IMR-90 (cell line): ENCODE data around the gene KBTBD7. TPM values are rescaled to one million over a fixed set of nuclear protein-coding genes. Genes with fewer than 3 reads are reported as not detected.
A peak's percentile ranks its signal among the peaks of the same experiment; 100 is the strongest.

ENCODE experiments used
- ATAC-seq: fragments of 200-7000 bp; cut with Tn5 transposase; 2 replicates; pipeline ENCODE4 v1.9.1; 2020; ENCODE audit warnings: low read depth, mild to moderate bottlenecking, moderate library complexity
- BruUV-seq: library from RNA; stranded (reverse); fragments of 400-500 nt; replicated peaks from 2 replicates; lab custom pipeline; 2021; lab: Mats Ljungman, UMichigan
- CTCF ChIA-PET: fragments of 300-600 bp; formaldehyde crosslinking; extraction: SDS; loops from one replicate; lab custom pipeline; 2021; ENCODE audit warnings: antibody characterized with exemption; lab: Yijun Ruan, JAX
- POLR2A ChIA-PET: fragments of 300-600 bp; sonication (Branson Sonifier 250); formaldehyde crosslinking; loops from one replicate; lab custom pipeline; 2022; ENCODE audit warnings: antibody characterized with exemption; ENCODE audit not compliant: unreplicated experiment; lab: Charles Lee
- DNase-seq: peaks from one replicate; pipeline ENCODE4 v3.0.0; 2013
- H2AFZ ChIP-seq: replicated peaks from 2 replicates; pipeline ENCODE3; 2013; ENCODE audit warnings: low read length, mild to moderate bottlenecking; ENCODE audit not compliant: poor library complexity
- H2AK5ac ChIP-seq: 2 replicates; pipeline ENCODE4 v1.6.1; 2013; ENCODE audit warnings: low read depth, low read length, inconsistent platforms
- H2AK9ac ChIP-seq: replicated peaks from 2 replicates; pipeline ENCODE3; 2013; ENCODE audit warnings: mild to moderate bottlenecking, low read depth, low read length, moderate library complexity; ENCODE audit not compliant: poor library complexity
- H2BK120ac ChIP-seq: 2 replicates; pipeline ENCODE4 v1.6.1; 2013; ENCODE audit warnings: low read depth, low read length, inconsistent platforms
- H2BK15ac ChIP-seq: 3 replicates; pipeline ENCODE4 v1.6.1; 2013; ENCODE audit warnings: low read depth, low read length, inconsistent platforms
- H2BK20ac ChIP-seq: 2 replicates; pipeline ENCODE4 v1.6.1; 2013; ENCODE audit warnings: low read depth, mild to moderate bottlenecking, inconsistent platforms, low read length, moderate library complexity
- H2BK5ac ChIP-seq: 2 replicates; pipeline ENCODE4 v1.6.1; 2013; ENCODE audit warnings: mild to moderate bottlenecking, low read depth, low read length, inconsistent platforms; ENCODE audit not compliant: poor library complexity, severe bottlenecking
- H3K14ac ChIP-seq: replicated peaks from 2 replicates; pipeline ENCODE4 v1.6.1; 2013; ENCODE audit warnings: low read depth, low read length, inconsistent platforms
- H3K18ac ChIP-seq: 2 replicates; pipeline ENCODE4 v1.6.1; 2013; ENCODE audit warnings: low read depth, low read length, control low read depth
- H3K23ac ChIP-seq: 2 replicates; pipeline ENCODE4 v1.6.1; 2013; ENCODE audit warnings: low read depth, low read length, inconsistent platforms
- H3K27ac ChIP-seq: 2 replicates; pipeline ENCODE4 v1.5.1; 2013; ENCODE audit warnings: mild to moderate bottlenecking, control low read depth, low read length; ENCODE audit not compliant: insufficient read depth
- H3K27me3 ChIP-seq: 2 replicates; pipeline ENCODE4 v1.6.1; 2013; ENCODE audit warnings: low read length; ENCODE audit not compliant: control insufficient read depth, insufficient read depth
- H3K36me3 ChIP-seq: 2 replicates; pipeline ENCODE4 v1.6.1; 2013; ENCODE audit warnings: low read length, mixed read lengths; ENCODE audit not compliant: control insufficient read depth, insufficient read depth
- H3K4ac ChIP-seq: 2 replicates; pipeline ENCODE4 v1.6.1; 2013; ENCODE audit warnings: low read depth, low read length, inconsistent platforms
- H3K4me1 ChIP-seq: 2 replicates; pipeline ENCODE4 v1.6.1; 2013; ENCODE audit warnings: low read length, mixed read lengths; ENCODE audit not compliant: control insufficient read depth, insufficient read depth
- H3K4me2 ChIP-seq: 2 replicates; pipeline ENCODE4 v1.6.1; 2013; ENCODE audit warnings: low read depth, mild to moderate bottlenecking, control low read depth, low read length, moderate library complexity
- H3K4me3 ChIP-seq: 2 replicates; pipeline ENCODE4 v1.5.1; 2013; ENCODE audit warnings: low read depth, mild to moderate bottlenecking, control low read depth, low read length, moderate library complexity; ENCODE audit not compliant: insufficient read depth
- H3K56ac ChIP-seq: 2 replicates; pipeline ENCODE4 v1.6.1; 2013; ENCODE audit warnings: low read length, inconsistent platforms; ENCODE audit not compliant: insufficient read depth; ENCODE audit errors: extremely low read depth
- H3K79me1 ChIP-seq, 2 experiments: 2 replicates each; pipeline ENCODE4 v1.6.1; 2013; ENCODE audit warnings: low read length in 2 of 2, inconsistent platforms in 1 of 2, low read depth in 1 of 2
- H3K9ac ChIP-seq: 2 replicates; pipeline ENCODE4 v1.6.1; 2013; ENCODE audit warnings: low read depth, low read length, control low read depth
- H3K9me1 ChIP-seq: 2 replicates; pipeline ENCODE4 v1.6.1; 2013; ENCODE audit warnings: low read length, inconsistent platforms; ENCODE audit not compliant: insufficient read depth
- H3K9me3 ChIP-seq: 2 replicates; pipeline ENCODE4 v1.6.1; 2013; ENCODE audit warnings: low read length; ENCODE audit not compliant: control insufficient read depth, insufficient read depth
- H4K20me1 ChIP-seq: 2 replicates; pipeline ENCODE4 v1.6.1; 2013; ENCODE audit warnings: low read length, inconsistent platforms; ENCODE audit not compliant: insufficient read depth
- H4K5ac ChIP-seq: 2 replicates; pipeline ENCODE4 v1.6.1; 2013; ENCODE audit warnings: mild to moderate bottlenecking, low read depth, low read length, control low read depth
- H4K8ac ChIP-seq, 2 experiments: 2 replicates each; pipeline ENCODE4 v1.6.1; 2013; ENCODE audit warnings: low read depth in 2 of 2, low read length in 2 of 2, control low read depth in 1 of 2, inconsistent platforms in 1 of 2
- H4K91ac ChIP-seq: 2 replicates; pipeline ENCODE4 v1.6.1; 2013; ENCODE audit warnings: low read depth, low read length, inconsistent platforms; ENCODE audit not compliant: insufficient read depth
- CEBPB ChIP-seq: IDR thresholded peaks from 2 replicates; pipeline ENCODE4 v1.6.1; 2012; ENCODE audit warnings: low read depth, low read length, improper control_type of control experiment
- FOS ChIP-seq: fragments of 150-350 bp; IDR thresholded peaks from 2 replicates; pipeline ENCODE4 v1.6.1; 2016; ENCODE audit warnings: low read depth, low read length
- WGBS, 2 experiments: methylation state at CpG; one replicate each; pipeline versions ENCODE4 v1.1.5 to v1.1.7; 2013; ENCODE audit warnings: missing lambda C conversion rate in 2 of 2; ENCODE audit not compliant: insufficient read length in 1 of 2; ENCODE audit errors: extremely low coverage in 2 of 2; 5-methylcytosine and 5-hydroxymethylcytosine counted together
- dilution Hi-C: fragments of 300-500 bp; cut with HindIII; formaldehyde crosslinking; loops from one replicate; pipeline ENCODE4 v1.14.3; 2018; ENCODE audit warnings: low sequenced_read_pairs; ENCODE audit not compliant: unreplicated experiment
- in situ Hi-C: fragments of 300-500 bp; cut with MboI; formaldehyde crosslinking; loops from 3 replicates; pipeline ENCODE4 v1.14.3; 2019; ENCODE audit warnings: low sequenced_read_pairs, inconsistent platforms, mixed read lengths
- intact Hi-C: fragments of 100-400 bp; cut with micrococcal nuclease; formaldehyde crosslinking; loops from 2 replicates; pipeline ENCODE4 v1.10.0; 2022
- polyA plus RNA-seq, 3 experiments: library from polyadenylated mRNA; depleted of rRNA; stranded (reverse); fragments of >200 nt; gene quantifications; 2 replicates each; pipeline ENCODE4 v1.2.3, GENCODE V29; 2012; ENCODE audit warnings: low replicate concordance in 1 of 3
- total RNA-seq: library from RNA; depleted of rRNA; stranded (reverse); fragments of >200 nt; gene quantifications from 2 replicates; pipeline ENCODE4 v1.2.3, GENCODE V29; 2012
- TF ChIP-seq, protein P1 (sequence below): fragments of 150-350 bp; IDR thresholded peaks from 2 replicates; pipeline ENCODE4 v1.6.1; 2017; ENCODE audit warnings: mild to moderate bottlenecking, antibody characterized with exemption, low read length, low read depth

Gene KBTBD7
- total and polyA plus RNA-seq, 2 of the 4 experiments (the other 2 are of a cell fraction), result 2.1 to 7.9 TPM

DNA sequence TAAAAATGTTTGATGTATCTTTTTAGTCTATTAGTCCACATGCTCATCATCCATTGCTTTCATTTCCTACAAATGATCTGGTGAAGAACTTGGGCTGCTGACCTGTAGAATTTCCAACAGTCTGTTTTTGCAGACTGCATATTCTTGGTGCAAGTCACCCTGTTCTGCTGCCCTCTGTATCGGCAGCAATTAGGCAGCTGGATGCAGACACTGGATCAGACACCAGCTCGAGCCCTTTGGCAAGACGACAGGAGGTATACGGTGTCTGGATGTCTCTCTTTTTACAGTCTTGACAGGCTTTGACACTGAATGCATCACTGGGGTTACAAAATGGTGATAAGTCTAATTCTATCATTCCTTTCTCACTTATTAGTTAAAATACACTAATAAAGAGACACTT lies 47.3 kb upstream of the KBTBD7 start:
- CTCF ChIA-PET, result no interaction called here
- Histone ChIP-seq H3K9ac (no peak overlapping the region), H3K79me1 (no peaks in the 10 kb centered on the region), H3K36me3 (peaks cover 2% of the 10 kb centered on the region), H3K9me3 (no peaks in the 10 kb centered on the region), H3K4me3 (no peak overlapping the region), H3K23ac (no peak overlapping the region), H3K4ac (no peak overlapping the region), H3K9me1 (0 out of 2 replicates have a peak, but pooled peaks cover 2% of the 10 kb centered on the region), H2AFZ (no peak overlapping the region), H4K8ac (no peak overlapping the region), H3K18ac (no peak overlapping the region), H2BK5ac (no peak overlapping the region), H2BK120ac (no peak overlapping the region), H3K14ac (no peak overlapping the region), H2AK5ac (no peak overlapping the region), H2BK15ac (no peak overlapping the region), H3K27ac (no peak overlapping the region), H2BK20ac (no peak overlapping the region), H3K56ac (no peak overlapping the region), H4K5ac (no peak overlapping the region), H3K4me1 (peaks cover 4% of the 10 kb centered on the region), H2AK9ac (peak overlapping the region; percentile 56), H4K91ac (no peak overlapping the region), H3K4me2 (no peak overlapping the region), H4K20me1 (no peaks in the 10 kb centered on the region), H3K27me3 (no peaks in the 10 kb centered on the region)
- DNase-seq, result no peak
- 90% methylated on average over 3 of the region's 4 CpGs; no CpG with 5 or more reads in 1 of the 2 experiments for WGBS, 2 experiments
- TF ChIP-seq CEBPB (no peak), FOS (no peak)
- TF ChIP-seq, protein P1, sequence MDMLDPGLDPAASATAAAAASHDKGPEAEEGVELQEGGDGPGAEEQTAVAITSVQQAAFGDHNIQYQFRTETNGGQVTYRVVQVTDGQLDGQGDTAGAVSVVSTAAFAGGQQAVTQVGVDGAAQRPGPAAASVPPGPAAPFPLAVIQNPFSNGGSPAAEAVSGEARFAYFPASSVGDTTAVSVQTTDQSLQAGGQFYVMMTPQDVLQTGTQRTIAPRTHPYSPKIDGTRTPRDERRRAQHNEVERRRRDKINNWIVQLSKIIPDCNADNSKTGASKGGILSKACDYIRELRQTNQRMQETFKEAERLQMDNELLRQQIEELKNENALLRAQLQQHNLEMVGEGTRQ, result no peak
- intact Hi-C loops, result no loop called here
- dilution Hi-C loops, result no loop called here
- in situ Hi-C loops, result no loop called here
- POLR2A ChIA-PET, result no interaction called here
- no peak for ATAC-seq
- no TSS peak for BruUV-seq
